Endodermal cell (in vitro differentiated cells): ENCODE measurements around the gene GSS. TPM values are rescaled to one million over a fixed set of nuclear protein-coding genes. Genes with fewer than 3 reads are reported as not detected.

Source experiments
- DNase-seq: peaks from one replicate; pipeline ENCODE4 v3.0.0-alpha.2; 2017
- H3K27ac ChIP-seq: 2 replicates; pipeline ENCODE4 v1.5.1; 2013; ENCODE audit warnings: mild to moderate bottlenecking, low read depth, low read length, moderate library complexity
- H3K27me3 ChIP-seq: 2 replicates; pipeline ENCODE4 v1.6.1; 2013; ENCODE audit warnings: mild to moderate bottlenecking, low read length, moderate library complexity; ENCODE audit not compliant: insufficient read depth, control insufficient read depth, poor library complexity, severe bottlenecking
- H3K36me3 ChIP-seq: 2 replicates; pipeline ENCODE4 v1.7.0; 2013; ENCODE audit warnings: mild to moderate bottlenecking, low read length, moderate library complexity; ENCODE audit not compliant: control insufficient read depth, insufficient read depth
- H3K4me1 ChIP-seq: one replicate; pipeline ENCODE4 v1.7.0; 2013; ENCODE audit warnings: low read length; ENCODE audit not compliant: control insufficient read depth, insufficient read depth
- H3K4me3 ChIP-seq: 2 replicates; pipeline ENCODE4 v1.5.1; 2013; ENCODE audit warnings: mild to moderate bottlenecking, low read length, moderate library complexity
- H3K9ac ChIP-seq: 2 replicates; pipeline ENCODE4 v1.6.1; 2013; ENCODE audit warnings: mild to moderate bottlenecking, low read length, moderate library complexity; ENCODE audit not compliant: poor library complexity, severe bottlenecking; ENCODE audit errors: extremely low read depth
- H3K9me3 ChIP-seq: 2 replicates; pipeline ENCODE4 v1.6.1; 2013; ENCODE audit warnings: mild to moderate bottlenecking, low read length, moderate library complexity; ENCODE audit not compliant: control insufficient read depth
- H3K27ac Mint-ChIP-seq: 2 replicates; pipeline ENCODE4 v1.8.0; 2020; ENCODE audit warnings: mixed read lengths
- H3K27me3 Mint-ChIP-seq: 2 replicates; pipeline ENCODE4 v1.8.0; 2021; ENCODE audit warnings: mild to moderate bottlenecking, mixed read lengths; ENCODE audit not compliant: insufficient read depth
- H3K36me3 Mint-ChIP-seq: 2 replicates; pipeline ENCODE4 v1.8.0; 2020; ENCODE audit warnings: low read depth, mixed read lengths
- H3K4me1 Mint-ChIP-seq: 2 replicates; pipeline ENCODE4 v1.8.0; 2020; ENCODE audit warnings: mixed read lengths
- H3K4me3 Mint-ChIP-seq: 2 replicates; pipeline ENCODE4 v1.8.0; 2020; ENCODE audit warnings: mild to moderate bottlenecking, moderate library complexity, mixed read lengths
- H3K9me3 Mint-ChIP-seq: 2 replicates; pipeline ENCODE4 v1.8.0; 2020; ENCODE audit warnings: mild to moderate bottlenecking, mixed read lengths
- CTCF ChIP-seq: fragments of 200-600 bp; sonication (generic); conservative IDR thresholded peaks from 2 replicates; pipeline ENCODE4 v1.5.0; 2021; ENCODE audit warnings: antibody characterized with exemption, mild to moderate bottlenecking
- WGBS, 2 experiments: methylation state at CpG; one replicate each; pipeline versions ENCODE4 v1.1.5 to v1.1.7; 2013; ENCODE audit warnings: missing lambda C conversion rate in 2 of 2, mixed read lengths in 1 of 2; ENCODE audit not compliant: insufficient coverage in 1 of 2, insufficient read length in 1 of 2; 5-methylcytosine and 5-hydroxymethylcytosine counted together
- total RNA-seq, 2 donors: library from RNA; stranded (reverse); fragmentation: NEBNext Ultra II Directional in 1 of 2; extraction: Animal tissue kit (Norgen Biotek cat#: 25700) in 1 of 2; gene quantifications; 2 replicates in 1 of 2; 3 replicates in 1 of 2; pipeline ENCODE4 v1.2.1, GENCODE V29; 2021

Gene GSS
- total RNA-seq, 2 donors from 2014 or later, result 60.8 to 71.3 TPM

DNA sequence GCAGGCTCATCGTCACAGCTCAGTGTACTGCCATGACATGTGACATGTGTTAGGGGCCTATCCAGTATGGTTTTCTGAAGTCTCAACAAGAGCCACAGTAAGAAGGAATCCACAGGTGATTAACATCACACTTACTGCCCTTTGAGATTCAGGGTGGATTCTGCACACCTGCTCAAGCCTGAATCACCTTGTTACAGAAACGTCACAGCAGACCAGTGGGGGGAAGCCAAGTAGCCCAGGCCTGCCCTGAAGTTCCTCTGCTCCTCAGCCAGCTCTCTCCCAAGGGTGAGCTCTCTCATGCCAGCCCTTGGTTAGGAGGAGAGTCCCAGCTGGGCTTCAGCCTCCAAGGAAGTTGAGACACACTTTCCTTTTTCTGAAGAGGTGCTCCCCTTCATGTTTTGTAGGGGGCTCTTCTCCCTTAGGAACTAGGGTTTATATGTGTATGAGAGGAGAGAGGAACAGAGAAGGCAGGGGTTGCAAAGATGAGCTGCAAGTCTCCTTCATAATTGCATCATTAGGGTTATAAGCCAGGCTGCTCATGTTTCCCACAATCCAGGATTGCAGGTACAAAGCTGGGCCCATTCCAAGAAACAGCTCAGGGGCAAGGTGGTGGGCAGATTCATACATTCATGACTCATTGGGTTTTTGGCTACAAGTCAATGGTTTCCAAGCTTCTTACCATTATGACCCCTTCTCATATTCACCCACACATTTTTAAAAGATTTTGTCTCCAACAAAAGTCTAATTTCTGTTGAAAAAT, 11.6 kb downstream of the GSS start:
- H3K27me3 ChIP-seq, result no peaks in the 10 kb centered on the region
- H3K4me3 ChIP-seq, result no peak overlapping the region
- no peaks in the 10 kb centered on the region for H3K9me3 ChIP-seq
- Mint-ChIP-seq H3K27ac (no peak overlapping the region), H3K27me3 (no peaks in the 10 kb centered on the region), H3K36me3 (peaks cover 60% of the 10 kb centered on the region), H3K4me1 (peaks cover under 1% of the 10 kb centered on the region), H3K9me3 (no peaks in the 10 kb centered on the region), H3K4me3 (no peak overlapping the region)
- H3K4me1 ChIP-seq, result no peaks in the 10 kb centered on the region
- peaks cover 65% of the 10 kb centered on the region for H3K36me3 ChIP-seq
- H3K9ac ChIP-seq, result no peak overlapping the region
- H3K27ac ChIP-seq, result no peak overlapping the region
- no peak for TF ChIP-seq CTCF
- 88 to 92% methylated on average over 2 of the region's 2 CpGs for WGBS, 2 experiments
- no peak for DNase-seq

GRCh38 chr20:34942301-34942700, 13.3 kb downstream of the GSS start:
- 92 to 96% methylated on average over 4 to 9 of the region's 9 CpGs for WGBS, 2 experiments
- H3K9me3 Mint-ChIP-seq, result no peaks in the 10 kb centered on the region

GRCh38 chr20:34941226-34941625, 14.4 kb downstream of the GSS start:
- H3K27me3 ChIP-seq, result no peaks in the 10 kb centered on the region
- WGBS, 2 experiments, result 93 to 100% methylated on average over 3 to 4 of the region's 4 CpGs
- TF ChIP-seq CTCF, result no peak
- Mint-ChIP-seq H3K36me3 (peaks cover 70% of the 10 kb centered on the region), H3K27ac (no peak overlapping the region), H3K27me3 (no peaks in the 10 kb centered on the region), H3K9me3 (no peaks in the 10 kb centered on the region), H3K4me1 (no peaks in the 10 kb centered on the region), H3K4me3 (no peak overlapping the region)
- no peak overlapping the region for H3K27ac ChIP-seq
- no peak overlapping the region for H3K4me3 ChIP-seq
- H3K9me3 ChIP-seq, result no peaks in the 10 kb centered on the region
- no peak overlapping the region for H3K9ac ChIP-seq
- DNase-seq, result no peak
- H3K4me1 ChIP-seq, result no peaks in the 10 kb centered on the region
- H3K36me3 ChIP-seq, result peaks cover 61% of the 10 kb centered on the region

More at GRCh38 chr20:34942301-34942700, 13.3 kb downstream of the GSS start:
- H3K36me3 ChIP-seq, result peaks cover 69% of the 10 kb centered on the region
- no peaks in the 10 kb centered on the region for H3K27me3 ChIP-seq
- H3K4me1 ChIP-seq, result no peaks in the 10 kb centered on the region
- no peak for DNase-seq
- no peak for TF ChIP-seq CTCF
- H3K4me3 ChIP-seq, result no peak overlapping the region
- H3K4me1 Mint-ChIP-seq, result no peaks in the 10 kb centered on the region
- no peak overlapping the region for H3K9ac ChIP-seq
- H3K27ac Mint-ChIP-seq, result no peak overlapping the region
- peaks cover 70% of the 10 kb centered on the region for H3K36me3 Mint-ChIP-seq
- no peak overlapping the region for H3K27ac ChIP-seq
- no peaks in the 10 kb centered on the region for H3K9me3 ChIP-seq
- no peaks in the 10 kb centered on the region for H3K27me3 Mint-ChIP-seq
- H3K4me3 Mint-ChIP-seq, result no peak overlapping the region
